ENCODE measurements around the gene RGS7BP.

Gene RGS7BP

DNA sequence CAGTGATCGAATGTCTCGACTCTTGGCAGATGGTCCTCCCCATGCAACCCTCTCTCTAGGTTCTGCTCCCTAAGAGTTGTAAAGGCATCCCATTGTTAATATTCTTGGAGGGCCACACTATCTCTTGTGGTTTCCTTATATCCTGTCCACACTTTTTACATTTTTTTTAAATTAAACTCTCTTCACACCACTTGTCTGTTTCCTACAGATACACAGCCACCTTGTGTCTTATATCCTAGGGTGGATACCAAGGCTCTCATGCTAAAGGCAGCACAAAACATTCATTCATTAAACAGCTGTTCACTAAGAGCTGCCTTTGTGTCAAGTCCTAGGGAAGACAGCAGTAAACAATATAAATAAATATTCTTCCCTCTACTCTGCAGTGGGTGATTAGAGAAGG lies 124.0 kb downstream of the RGS7BP start:
- H2AFZ ChIP-seq (ENCODE audit: low read depth, low read length, severe bottlenecking), result no peak overlapping the region

GRCh38 chr5:64632251-64632650 lies 126.4 kb downstream of the RGS7BP start:
- H3K4me2 ChIP-seq (ENCODE audit: low read depth, low read length, poor library complexity, severe bottlenecking), result no peak overlapping the region
- H3K9me3 ChIP-seq (ENCODE audit: insufficient read depth, low read length), result no peaks in the 10 kb centered on the region
- no peak overlapping the region for H3K27ac ChIP-seq (ENCODE audit: low read depth, low read length)
- H2AFZ ChIP-seq (ENCODE audit: low read depth, low read length, severe bottlenecking), result no peak overlapping the region
- H3K36me3 ChIP-seq (ENCODE audit: low read length), result no peaks in the 10 kb centered on the region
- no peaks in the 10 kb centered on the region for H3K27me3 ChIP-seq (ENCODE audit: low read length)
- no peak overlapping the region for H3K4me3 ChIP-seq (ENCODE audit: insufficient read depth, low read length, poor library complexity, severe bottlenecking)
- H3K9me2 ChIP-seq (replicated peaks; ENCODE audit: insufficient read depth, low read length), result no peaks in the 10 kb centered on the region
- no peaks in the 10 kb centered on the region for H3F3A ChIP-seq (ENCODE audit: insufficient read depth)
- H4K20me1 ChIP-seq (ENCODE audit: low read depth, low read length), result no peaks in the 10 kb centered on the region
- TF ChIP-seq EZH2phosphoT487 (conservative IDR thresholded peaks at IDR 0.05; ENCODE audit: low read length), result no peak
- TF ChIP-seq, protein P1, sequence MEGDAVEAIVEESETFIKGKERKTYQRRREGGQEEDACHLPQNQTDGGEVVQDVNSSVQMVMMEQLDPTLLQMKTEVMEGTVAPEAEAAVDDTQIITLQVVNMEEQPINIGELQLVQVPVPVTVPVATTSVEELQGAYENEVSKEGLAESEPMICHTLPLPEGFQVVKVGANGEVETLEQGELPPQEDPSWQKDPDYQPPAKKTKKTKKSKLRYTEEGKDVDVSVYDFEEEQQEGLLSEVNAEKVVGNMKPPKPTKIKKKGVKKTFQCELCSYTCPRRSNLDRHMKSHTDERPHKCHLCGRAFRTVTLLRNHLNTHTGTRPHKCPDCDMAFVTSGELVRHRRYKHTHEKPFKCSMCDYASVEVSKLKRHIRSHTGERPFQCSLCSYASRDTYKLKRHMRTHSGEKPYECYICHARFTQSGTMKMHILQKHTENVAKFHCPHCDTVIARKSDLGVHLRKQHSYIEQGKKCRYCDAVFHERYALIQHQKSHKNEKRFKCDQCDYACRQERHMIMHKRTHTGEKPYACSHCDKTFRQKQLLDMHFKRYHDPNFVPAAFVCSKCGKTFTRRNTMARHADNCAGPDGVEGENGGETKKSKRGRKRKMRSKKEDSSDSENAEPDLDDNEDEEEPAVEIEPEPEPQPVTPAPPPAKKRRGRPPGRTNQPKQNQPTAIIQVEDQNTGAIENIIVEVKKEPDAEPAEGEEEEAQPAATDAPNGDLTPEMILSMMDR (IDR thresholded peaks at IDR 0.05; ENCODE audit: insufficient read depth, low read length, poor library complexity, severe bottlenecking), result no peak
- H3K9ac ChIP-seq (ENCODE audit: low read length), result no peak overlapping the region
- no peaks in the 10 kb centered on the region for H3K79me2 ChIP-seq (ENCODE audit: insufficient read depth, low read length)

More for the DNA sequence above, 124.0 kb downstream of the RGS7BP start:
- Histone ChIP-seq H3K27me3 (ENCODE audit: low read length) (no peaks in the 10 kb centered on the region), H3K36me3 (ENCODE audit: low read length) (no peaks in the 10 kb centered on the region), H3K9ac (ENCODE audit: low read length) (no peak overlapping the region), H3K9me3 (ENCODE audit: insufficient read depth, low read length) (no peaks in the 10 kb centered on the region), H3K9me2 (replicated peaks; ENCODE audit: insufficient read depth, low read length) (no peaks in the 10 kb centered on the region), H3K27ac (ENCODE audit: low read depth, low read length) (no peak overlapping the region), H3F3A (ENCODE audit: insufficient read depth) (no peaks in the 10 kb centered on the region), H4K20me1 (ENCODE audit: low read depth, low read length) (no peaks in the 10 kb centered on the region), H3K79me2 (ENCODE audit: insufficient read depth, low read length) (no peaks in the 10 kb centered on the region), H3K4me3 (ENCODE audit: insufficient read depth, low read length, poor library complexity, severe bottlenecking) (no peak overlapping the region), H3K4me2 (ENCODE audit: low read depth, low read length, poor library complexity, severe bottlenecking) (no peak overlapping the region)
- TF ChIP-seq, protein P1 (IDR thresholded peaks at IDR 0.05; ENCODE audit: insufficient read depth, low read length, poor library complexity, severe bottlenecking), result no peak
- TF ChIP-seq EZH2phosphoT487 (conservative IDR thresholded peaks at IDR 0.05; ENCODE audit: low read length), result no peak

DNA sequence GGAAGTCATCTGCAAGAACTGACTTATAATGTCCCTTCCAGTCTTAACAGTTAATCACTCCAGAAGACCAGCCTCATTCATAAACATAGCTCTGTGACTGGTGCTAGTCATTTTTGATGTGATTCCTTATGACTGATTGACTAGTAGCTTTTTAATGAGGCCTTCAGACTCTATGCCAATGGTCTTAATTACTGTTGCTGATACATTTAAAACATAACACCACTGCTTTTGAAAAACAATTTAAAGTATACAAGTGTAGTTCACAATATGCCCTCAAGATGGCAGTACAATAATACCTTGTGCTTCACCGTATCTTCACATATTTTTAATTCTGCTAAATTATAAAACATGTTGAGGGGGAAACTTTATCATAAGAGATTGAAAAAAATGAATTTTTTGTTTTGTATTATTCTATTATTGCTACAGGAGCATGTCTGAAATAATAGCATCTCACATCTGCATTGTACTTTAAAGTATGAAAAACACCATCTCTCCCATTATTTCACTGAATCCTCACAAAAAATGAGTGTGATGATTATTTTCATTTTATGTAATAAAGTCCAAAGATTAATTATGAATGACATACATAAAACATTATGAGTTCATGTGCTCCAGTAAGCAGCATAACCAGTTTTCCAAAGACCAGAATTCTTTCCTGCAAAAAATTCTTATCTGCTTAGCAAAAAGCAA lies 129.3 kb downstream of the RGS7BP start:
- Histone ChIP-seq H3K27ac (ENCODE audit: low read depth, low read length) (no peak overlapping the region), H3K9ac (ENCODE audit: low read length) (no peak overlapping the region), H3K4me2 (ENCODE audit: low read depth, low read length, poor library complexity, severe bottlenecking) (no peak overlapping the region), H4K20me1 (ENCODE audit: low read depth, low read length) (no peaks in the 10 kb centered on the region), H3K9me3 (ENCODE audit: insufficient read depth, low read length) (no peaks in the 10 kb centered on the region), H3K4me3 (ENCODE audit: insufficient read depth, low read length, poor library complexity, severe bottlenecking) (no peak overlapping the region), H3K27me3 (ENCODE audit: low read length) (no peaks in the 10 kb centered on the region), H3F3A (ENCODE audit: insufficient read depth) (no peaks in the 10 kb centered on the region), H3K9me2 (replicated peaks; ENCODE audit: insufficient read depth, low read length) (no peaks in the 10 kb centered on the region), H2AFZ (ENCODE audit: low read depth, low read length, severe bottlenecking) (no peak overlapping the region), H3K79me2 (ENCODE audit: insufficient read depth, low read length) (no peaks in the 10 kb centered on the region), H3K36me3 (ENCODE audit: low read length) (no peaks in the 10 kb centered on the region)
- TF ChIP-seq EZH2phosphoT487 (conservative IDR thresholded peaks at IDR 0.05; ENCODE audit: low read length), result no peak
- TF ChIP-seq, protein P1 (IDR thresholded peaks at IDR 0.05; ENCODE audit: insufficient read depth, low read length, poor library complexity, severe bottlenecking), result peak; percentile 73
